Sciatic nerve (tissue), 1 donor: ENCODE measurements around the gene SPTLC2. TPM values are rescaled to one million over a fixed set of nuclear protein-coding genes. Genes with fewer than 3 reads are reported as not detected.

Experiments
- total RNA-seq: library from RNA; stranded (reverse); fragmentation: NEBNext Ultra II Directional; extraction: Animal tissue kit (Norgen Biotek cat#: 25700); gene quantifications from one replicate; pipeline ENCODE4 v1.2.1, GENCODE V29; 2021
- donor health status: DM: no; HTN: no; CAD: no.

Gene SPTLC2
- total RNA-seq, 1 donor from 2014 or later, result 65.1 TPM

Other genes with a start within 250 kb of the SPTLC2 start
- 10.5 TPM for gene TMED8, start 239.5 kb downstream of the SPTLC2 start, total RNA-seq
- gene SAMD15, start 239.3 kb downstream of the SPTLC2 start, total RNA-seq, result 0.36 TPM
- 1.0 TPM for gene NOXRED1, start 193.1 kb downstream of the SPTLC2 start, total RNA-seq
- 17.9 TPM for gene VIPAS39, start 159.0 kb downstream of the SPTLC2 start, total RNA-seq
- 90.1 TPM for gene AHSA1, start 158.5 kb downstream of the SPTLC2 start, total RNA-seq
- gene ISM2, start 117.8 kb downstream of the SPTLC2 start, total RNA-seq, result 0.31 TPM
- 15.4 TPM for gene ALKBH1, start 91.4 kb upstream of the SPTLC2 start, total RNA-seq
- 82.3 TPM for gene SLIRP, start 91.5 kb upstream of the SPTLC2 start, total RNA-seq
- gene SNW1, start 144.5 kb upstream of the SPTLC2 start, total RNA-seq, result 69.3 TPM
- gene ADCK1, start 183.5 kb upstream of the SPTLC2 start, total RNA-seq, result 8.2 TPM